ENCODE results near the gene CDK5RAP1. TPM values are rescaled to one million over a fixed set of nuclear protein-coding genes. Genes with fewer than 3 reads are reported as not detected.

CDK5RAP1 gene
- total and polyA plus RNA-seq, 11 donors = 17.6 to 34.9 (median 21.2) TPM

- Histone ChIP-seq H3K4me3 (no peak overlapping the region), H3K4me1 (no peaks in the 10 kb centered on the region), H3K36me3 (no peaks in the 10 kb centered on the region), H3K27me3 (peaks cover 0 to 13% (median 0%) of the 10 kb centered on the region in 9 donors), H3K9me3 (no peaks in the 10 kb centered on the region), H3K27ac (no peak overlapping the region)
- intact Hi-C loops (cut with DNase I) = no loop called here
- ATAC-seq (no peak), DNase-seq (no peak)
- TF ChIP-seq CTCF (IDR thresholded peaks at IDR 0.05) = no peak
- TF ChIP-seq POLR2A (IDR thresholded peaks at IDR 0.05) = no peak
- WGBS, 4 donors = 78 to 83% (median 80%) methylated on average over 5 to 7 of the region's 7 CpGs
These were observed 87.5 kb downstream of the CDK5RAP1 start for GRCh38 chr20:33313686-33314314.

GRCh38 chr20:33312583-33312982 lies 88.7 kb downstream of the CDK5RAP1 start:
- WGBS, 4 donors = 89 to 91% (median 90%) methylated on average over 11 of the region's 11 CpGs
- H3K4me1 ChIP-seq = no peaks in the 10 kb centered on the region
- ATAC-seq (no peak), DNase-seq (no peak)
- peaks cover 0 to 5% (median 0%) of the 10 kb centered on the region in 9 donors for H3K27me3 ChIP-seq
- H3K9me3 ChIP-seq = no peaks in the 10 kb centered on the region
- no peaks in the 10 kb centered on the region for H3K36me3 ChIP-seq
- H3K4me3 ChIP-seq = no peak overlapping the region
- TF ChIP-seq CTCF (IDR thresholded peaks at IDR 0.05) (no peak), POLR2A (IDR thresholded peaks at IDR 0.05) (no peak)
- intact Hi-C loops (cut with DNase I) = no loop called here
- no peak overlapping the region for H3K27ac ChIP-seq

GRCh38 chr20:33311996-33312395 lies 89.3 kb downstream of the CDK5RAP1 start:
- no peak overlapping the region for H3K27ac ChIP-seq
- TF ChIP-seq POLR2A (IDR thresholded peaks at IDR 0.05) = no peak
- no peak for TF ChIP-seq CTCF (IDR thresholded peaks at IDR 0.05)
- no peak overlapping the region for H3K4me3 ChIP-seq
- H3K4me1 ChIP-seq = no peaks in the 10 kb centered on the region
- ATAC-seq (no peak), DNase-seq (no peak)
- peaks cover 0 to 5% (median 0%) of the 10 kb centered on the region in 9 donors for H3K27me3 ChIP-seq
- no peaks in the 10 kb centered on the region for H3K9me3 ChIP-seq
- WGBS, 4 donors = 44 to 71% (median 61%) methylated on average over 4 of the region's 4 CpGs
- intact Hi-C loops (cut with DNase I) = no loop called here
- no peaks in the 10 kb centered on the region for H3K36me3 ChIP-seq

GRCh38 chr20:33311011-33311410 lies 90.3 kb downstream of the CDK5RAP1 start:
- no peak for ATAC-seq
- Histone ChIP-seq H3K9me3 (no peaks in the 10 kb centered on the region), H3K36me3 (no peaks in the 10 kb centered on the region), H3K4me1 (no peaks in the 10 kb centered on the region), H3K27ac (no peak overlapping the region), H3K4me3 (no peak overlapping the region), H3K27me3 (peaks cover 0 to 3% (median 0%) of the 10 kb centered on the region in 9 donors)
- DNase-seq = no peak
- TF ChIP-seq CTCF (IDR thresholded peaks at IDR 0.05) (no peak), POLR2A (IDR thresholded peaks at IDR 0.05) (no peak)
- 70 to 81% (median 77%) methylated on average over 8 of the region's 8 CpGs for WGBS, 4 donors
- intact Hi-C loops (cut with DNase I) = no loop called here

Measured in heart left ventricle (tissue), 16 donors.